ENCODE results near the gene UMODL1.

DNA sequence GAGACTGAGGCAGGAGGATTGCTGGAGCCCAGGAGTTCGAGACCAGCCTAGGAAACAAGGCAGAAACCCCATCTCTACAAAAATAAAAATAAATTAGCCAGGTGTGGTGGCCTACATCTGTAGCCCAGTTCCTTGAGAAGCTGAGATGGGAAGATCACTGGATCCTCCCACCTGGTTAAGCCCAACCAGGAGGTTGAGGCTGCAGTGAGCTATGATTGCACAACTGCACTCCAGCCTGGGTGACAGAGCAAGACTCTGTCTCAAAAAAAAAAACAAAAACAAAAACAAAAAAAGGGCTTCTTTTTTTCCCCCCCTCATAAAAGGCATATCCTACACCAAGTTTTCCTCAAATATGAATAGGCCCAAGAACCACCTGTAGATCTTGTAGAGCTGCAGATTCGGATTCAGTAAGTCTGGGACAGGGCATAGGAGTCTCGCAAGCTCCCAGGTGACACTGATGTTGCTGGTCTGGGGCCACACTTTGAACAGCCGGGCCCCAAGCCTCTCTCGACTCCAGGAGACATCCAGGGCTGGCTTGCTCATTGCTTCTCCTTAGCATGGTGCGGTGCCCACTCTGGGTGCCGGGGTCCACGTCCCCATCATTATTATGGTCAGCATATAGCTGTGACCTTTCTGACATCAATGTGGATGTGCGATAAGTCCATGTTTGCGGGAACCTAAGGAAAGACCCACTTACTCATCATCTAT lies 22.1 kb upstream of the UMODL1 start:
- TF ChIP-seq, protein P1, sequence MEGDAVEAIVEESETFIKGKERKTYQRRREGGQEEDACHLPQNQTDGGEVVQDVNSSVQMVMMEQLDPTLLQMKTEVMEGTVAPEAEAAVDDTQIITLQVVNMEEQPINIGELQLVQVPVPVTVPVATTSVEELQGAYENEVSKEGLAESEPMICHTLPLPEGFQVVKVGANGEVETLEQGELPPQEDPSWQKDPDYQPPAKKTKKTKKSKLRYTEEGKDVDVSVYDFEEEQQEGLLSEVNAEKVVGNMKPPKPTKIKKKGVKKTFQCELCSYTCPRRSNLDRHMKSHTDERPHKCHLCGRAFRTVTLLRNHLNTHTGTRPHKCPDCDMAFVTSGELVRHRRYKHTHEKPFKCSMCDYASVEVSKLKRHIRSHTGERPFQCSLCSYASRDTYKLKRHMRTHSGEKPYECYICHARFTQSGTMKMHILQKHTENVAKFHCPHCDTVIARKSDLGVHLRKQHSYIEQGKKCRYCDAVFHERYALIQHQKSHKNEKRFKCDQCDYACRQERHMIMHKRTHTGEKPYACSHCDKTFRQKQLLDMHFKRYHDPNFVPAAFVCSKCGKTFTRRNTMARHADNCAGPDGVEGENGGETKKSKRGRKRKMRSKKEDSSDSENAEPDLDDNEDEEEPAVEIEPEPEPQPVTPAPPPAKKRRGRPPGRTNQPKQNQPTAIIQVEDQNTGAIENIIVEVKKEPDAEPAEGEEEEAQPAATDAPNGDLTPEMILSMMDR (IDR thresholded peaks at IDR 0.05; ENCODE audit: borderline replicate concordance, extremely low read depth, low read length, poor library complexity, severe bottlenecking): no peak
- TF ChIP-seq EZH2 (IDR thresholded peaks at IDR 0.05; ENCODE audit: borderline replicate concordance, low read depth, low read length, severe bottlenecking): no peak
